Mammary epithelial cell (primary cell): ENCODE measurements around the gene CANT1.

ENCODE experiments used
- EZH2 ChIP-seq: IDR thresholded peaks from 2 replicates; pipeline ENCODE4 v1.6.1; 2012; ENCODE audit warnings: low read length, inconsistent platforms, borderline replicate concordance
- TF ChIP-seq, protein P1 (sequence below), 2 donors: IDR thresholded peaks in 1 of 2; conservative IDR thresholded peaks in 1 of 2; 2 replicates each; pipeline ENCODE4 v1.5.1; 2011 to 2012; ENCODE audit warnings: inconsistent platforms in 2 of 2, low read length in 2 of 2, mild to moderate bottlenecking in 2 of 2, control low read depth in 1 of 2, low read depth in 1 of 2; ENCODE audit not compliant: insufficient read depth in 1 of 2; ENCODE audit errors: extremely low read depth in 1 of 2

DNA sequence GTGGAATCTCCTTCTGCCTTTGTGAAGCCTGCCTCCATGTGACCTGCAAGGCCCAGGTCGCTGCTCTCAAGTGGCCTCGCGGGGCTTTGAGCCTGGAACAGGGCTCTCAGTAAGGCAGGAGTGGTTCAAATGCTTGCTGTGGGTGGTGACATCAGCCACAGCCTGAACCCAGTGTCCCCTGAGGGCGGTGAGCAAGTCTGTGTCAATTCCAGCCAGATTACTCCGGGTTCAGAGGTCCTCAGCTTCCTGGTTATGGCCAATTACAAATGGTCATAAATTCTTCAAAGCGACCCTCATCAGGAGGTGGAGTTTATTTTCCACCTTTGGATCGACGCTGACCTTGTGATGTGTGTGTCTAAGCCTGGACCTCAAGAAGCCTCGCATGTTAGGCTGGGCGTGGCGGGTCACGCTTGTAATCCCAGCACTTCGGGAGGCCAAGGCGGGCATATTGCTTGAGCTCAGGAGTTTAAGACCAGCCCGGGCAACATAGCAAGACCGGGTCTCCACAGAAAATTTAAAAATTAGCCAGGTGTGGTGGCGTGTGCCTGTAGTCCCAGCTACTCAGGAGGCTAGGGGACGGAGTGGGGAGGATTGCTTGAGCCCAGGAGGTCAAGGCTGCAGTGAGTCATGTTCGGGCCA lies 47.1 kb downstream of the CANT1 start:
- TF ChIP-seq, protein P1, sequence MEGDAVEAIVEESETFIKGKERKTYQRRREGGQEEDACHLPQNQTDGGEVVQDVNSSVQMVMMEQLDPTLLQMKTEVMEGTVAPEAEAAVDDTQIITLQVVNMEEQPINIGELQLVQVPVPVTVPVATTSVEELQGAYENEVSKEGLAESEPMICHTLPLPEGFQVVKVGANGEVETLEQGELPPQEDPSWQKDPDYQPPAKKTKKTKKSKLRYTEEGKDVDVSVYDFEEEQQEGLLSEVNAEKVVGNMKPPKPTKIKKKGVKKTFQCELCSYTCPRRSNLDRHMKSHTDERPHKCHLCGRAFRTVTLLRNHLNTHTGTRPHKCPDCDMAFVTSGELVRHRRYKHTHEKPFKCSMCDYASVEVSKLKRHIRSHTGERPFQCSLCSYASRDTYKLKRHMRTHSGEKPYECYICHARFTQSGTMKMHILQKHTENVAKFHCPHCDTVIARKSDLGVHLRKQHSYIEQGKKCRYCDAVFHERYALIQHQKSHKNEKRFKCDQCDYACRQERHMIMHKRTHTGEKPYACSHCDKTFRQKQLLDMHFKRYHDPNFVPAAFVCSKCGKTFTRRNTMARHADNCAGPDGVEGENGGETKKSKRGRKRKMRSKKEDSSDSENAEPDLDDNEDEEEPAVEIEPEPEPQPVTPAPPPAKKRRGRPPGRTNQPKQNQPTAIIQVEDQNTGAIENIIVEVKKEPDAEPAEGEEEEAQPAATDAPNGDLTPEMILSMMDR (conservative IDR thresholded peaks at IDR 0.05 in 1 of 2, IDR thresholded peaks at IDR 0.05 in 1 of 2; ENCODE audit: extremely low read depth in 1 of 2, insufficient read depth in 1 of 2, low read depth in 1 of 2, low read length in 2 of 2) = no peak
- no peak for TF ChIP-seq EZH2
